ENCODE data around the gene MYO1B.

Gene MYO1B

GRCh38 chr2:191303140-191304005 lies 58.2 kb downstream of the MYO1B start:
- Mint-ChIP-seq H3K27ac (no peak overlapping the region), H3K36me3 (no peaks in the 10 kb centered on the region), H3K4me3 (no peak overlapping the region), H3K9me3 (no peaks in the 10 kb centered on the region), H3K4me1 (no peaks in the 10 kb centered on the region), H3K27me3 (peaks cover 9% of the 10 kb centered on the region)
- ATAC-seq (ENCODE audit: low read depth) (no peak), DNase-seq (ENCODE audit: low spot score in 2 of 2) (no peak)

GRCh38 chr2:191304939-191305875 lies 60.0 kb downstream of the MYO1B start:
- no peaks in the 10 kb centered on the region for H3K9me3 Mint-ChIP-seq

GRCh38 chr2:191308026-191308425 lies 62.8 kb downstream of the MYO1B start:
- ATAC-seq (ENCODE audit: low read depth) (no peak), DNase-seq (ENCODE audit: low spot score in 2 of 2) (no peak)
- H3K9me3 Mint-ChIP-seq = no peaks in the 10 kb centered on the region
- no peaks in the 10 kb centered on the region for H3K36me3 Mint-ChIP-seq
- peaks cover 1% of the 10 kb centered on the region for H3K27me3 Mint-ChIP-seq
- H3K27ac Mint-ChIP-seq = no peak overlapping the region
- no peak overlapping the region for H3K4me3 Mint-ChIP-seq
- no peaks in the 10 kb centered on the region for H3K4me1 Mint-ChIP-seq

More at GRCh38 chr2:191304939-191305875, 60.0 kb downstream of the MYO1B start:
- Mint-ChIP-seq H3K4me3 (no peak overlapping the region), H3K27ac (no peak overlapping the region), H3K4me1 (no peaks in the 10 kb centered on the region), H3K27me3 (peaks cover 7% of the 10 kb centered on the region), H3K36me3 (no peaks in the 10 kb centered on the region)
- ATAC-seq (ENCODE audit: low read depth) (no peak), DNase-seq (ENCODE audit: low spot score in 2 of 2) (no peak)

GRCh38 chr2:191311156-191311555 lies 66.0 kb downstream of the MYO1B start:
- DNase-seq (ENCODE audit: low spot score in 2 of 2) = no peak
- peaks cover under 1% of the 10 kb centered on the region for H3K27me3 Mint-ChIP-seq
- no peaks in the 10 kb centered on the region for H3K36me3 Mint-ChIP-seq
- no peak overlapping the region for H3K4me3 Mint-ChIP-seq
- no peaks in the 10 kb centered on the region for H3K9me3 Mint-ChIP-seq
- no peak overlapping the region for H3K27ac Mint-ChIP-seq
- H3K4me1 Mint-ChIP-seq = peaks cover 10% of the 10 kb centered on the region
- no peak for ATAC-seq (ENCODE audit: low read depth)

GRCh38 chr2:191311627-191312026 lies 66.4 kb downstream of the MYO1B start:
- Mint-ChIP-seq H3K4me3 (no peak overlapping the region), H3K4me1 (peaks cover 11% of the 10 kb centered on the region), H3K27me3 (no peaks in the 10 kb centered on the region), H3K36me3 (no peaks in the 10 kb centered on the region), H3K9me3 (no peaks in the 10 kb centered on the region), H3K27ac (no peak overlapping the region)
- no peak for DNase-seq (ENCODE audit: low spot score in 2 of 2)
- no peak for ATAC-seq (ENCODE audit: low read depth)

- Mint-ChIP-seq H3K4me3 (no peak overlapping the region), H3K27ac (no peak overlapping the region), H3K4me1 (peaks cover 11% of the 10 kb centered on the region), H3K36me3 (no peaks in the 10 kb centered on the region), H3K9me3 (no peaks in the 10 kb centered on the region), H3K27me3 (no peaks in the 10 kb centered on the region)
- DNase-seq (ENCODE audit: low spot score in 2 of 2) (no peak), ATAC-seq (ENCODE audit: low read depth) (no peak)
Measured at GRCh38 chr2:191312163-191312562, 67.0 kb downstream of the MYO1B start.

- Mint-ChIP-seq H3K9me3 (no peaks in the 10 kb centered on the region), H3K4me3 (no peak overlapping the region), H3K36me3 (no peaks in the 10 kb centered on the region), H3K27me3 (no peaks in the 10 kb centered on the region), H3K4me1 (peaks cover 11% of the 10 kb centered on the region), H3K27ac (no peak overlapping the region)
- ATAC-seq (ENCODE audit: low read depth) = no peak
- DNase-seq (ENCODE audit: low spot score in 2 of 2) = no peak
Measured at GRCh38 chr2:191312662-191313061, 67.5 kb downstream of the MYO1B start.

GRCh38 chr2:191314697-191315364 lies 69.6 kb downstream of the MYO1B start:
- no peak for DNase-seq (ENCODE audit: low spot score in 2 of 2)
- no peak for ATAC-seq (ENCODE audit: low read depth)
- Mint-ChIP-seq H3K4me3 (no peak overlapping the region), H3K9me3 (no peaks in the 10 kb centered on the region), H3K27me3 (no peaks in the 10 kb centered on the region), H3K27ac (no peak overlapping the region), H3K4me1 (peaks cover 11% of the 10 kb centered on the region), H3K36me3 (no peaks in the 10 kb centered on the region)

- peak overlapping the region; percentile 12 for H3K4me3 Mint-ChIP-seq
- no peaks in the 10 kb centered on the region for H3K9me3 Mint-ChIP-seq
- ATAC-seq (ENCODE audit: low read depth) = peak; percentile 59
- no peaks in the 10 kb centered on the region for H3K36me3 Mint-ChIP-seq
- H3K4me1 Mint-ChIP-seq = peaks cover 11% of the 10 kb centered on the region
- H3K27ac Mint-ChIP-seq = no peak overlapping the region
- DNase-seq (ENCODE audit: low spot score in 2 of 2) = no peak
- H3K27me3 Mint-ChIP-seq = no peaks in the 10 kb centered on the region
Measured at GRCh38 chr2:191315365-191315752, 70.2 kb downstream of the MYO1B start.

- Mint-ChIP-seq H3K4me1 (peaks cover 12% of the 10 kb centered on the region), H3K27me3 (no peaks in the 10 kb centered on the region), H3K4me3 (no peak overlapping the region), H3K9me3 (no peaks in the 10 kb centered on the region), H3K27ac (no peak overlapping the region), H3K36me3 (no peaks in the 10 kb centered on the region)
- ATAC-seq (ENCODE audit: low read depth) = no peak
- DNase-seq (ENCODE audit: low spot score in 2 of 2) = no peak
Measured at GRCh38 chr2:191316246-191316994, 71.2 kb downstream of the MYO1B start.

GRCh38 chr2:191318037-191318728 lies 73.0 kb downstream of the MYO1B start:
- DNase-seq (ENCODE audit: low spot score in 2 of 2) (no peak), ATAC-seq (ENCODE audit: low read depth) (no peak)
- Mint-ChIP-seq H3K36me3 (no peaks in the 10 kb centered on the region), H3K27ac (no peak overlapping the region), H3K4me3 (no peak overlapping the region), H3K4me1 (peaks cover 25% of the 10 kb centered on the region), H3K9me3 (no peaks in the 10 kb centered on the region), H3K27me3 (no peaks in the 10 kb centered on the region)

- Mint-ChIP-seq H3K36me3 (no peaks in the 10 kb centered on the region), H3K27me3 (no peaks in the 10 kb centered on the region), H3K9me3 (no peaks in the 10 kb centered on the region), H3K27ac (no peak overlapping the region), H3K4me3 (no peak overlapping the region), H3K4me1 (peaks cover 25% of the 10 kb centered on the region)
- no peak for DNase-seq (ENCODE audit: low spot score in 2 of 2)
- no peak for ATAC-seq (ENCODE audit: low read depth)
Measured at GRCh38 chr2:191318729-191319078, 73.5 kb downstream of the MYO1B start.

GRCh38 chr2:191319186-191319585 lies 74.0 kb downstream of the MYO1B start:
- Mint-ChIP-seq H3K27ac (no peak overlapping the region), H3K27me3 (no peaks in the 10 kb centered on the region), H3K4me3 (no peak overlapping the region), H3K4me1 (peaks cover 25% of the 10 kb centered on the region), H3K36me3 (no peaks in the 10 kb centered on the region), H3K9me3 (no peaks in the 10 kb centered on the region)
- DNase-seq (ENCODE audit: low spot score in 2 of 2) = no peak
- ATAC-seq (ENCODE audit: low read depth) = no peak

Measured in memory B cell (primary cell).